ENCODE results near the gene MCCD1.

The MCCD1 gene

GRCh38 chr6:31513456-31514165 is 15.2 kb upstream of the MCCD1 start:
- DNase-seq = no peak

GRCh38 chr6:31521835-31522234 is 6.9 kb upstream of the MCCD1 start:
- no peak for DNase-seq

- no peak for DNase-seq
Measured at GRCh38 chr6:31525553-31525931, 3.2 kb upstream of the MCCD1 start.

GRCh38 chr6:31525932-31526591 is 2.7 kb upstream of the MCCD1 start:
- no peak for DNase-seq

- DNase-seq = no peak
Measured at GRCh38 chr6:31528307-31528777, 420 bp upstream of the MCCD1 start.

- DNase-seq = no peak
Measured at GRCh38 chr6:31529329-31530150, 778 bp downstream of the MCCD1 start.

- no peak for DNase-seq
Measured at GRCh38 chr6:31530659-31531058, 1.9 kb downstream of the MCCD1 start.

- DNase-seq = no peak
Measured at GRCh38 chr6:31531162-31531561, 2.4 kb downstream of the MCCD1 start.

GRCh38 chr6:31531771-31532643 is 3.2 kb downstream of the MCCD1 start:
- no peak for DNase-seq

- DNase-seq = no peak
Measured at GRCh38 chr6:31532644-31533454, 4.1 kb downstream of the MCCD1 start.

GRCh38 chr6:31533455-31533841 is 4.7 kb downstream of the MCCD1 start:
- DNase-seq = no peak

- DNase-seq = no peak
Measured at GRCh38 chr6:31534011-31534410, 5.2 kb downstream of the MCCD1 start.

- no peak for DNase-seq
Measured at GRCh38 chr6:31534521-31535040, 5.8 kb downstream of the MCCD1 start.

- DNase-seq = no peak
Measured at GRCh38 chr6:31535538-31536324, 7.0 kb downstream of the MCCD1 start.

- DNase-seq = no peak
Measured at GRCh38 chr6:31538805-31539400, 10.1 kb downstream of the MCCD1 start.

GRCh38 chr6:31540640-31541039 is 11.9 kb downstream of the MCCD1 start:
- DNase-seq = no peak

- peak in 2 of 4 experiments; percentile 46 to 57 for DNase-seq
Measured at GRCh38 chr6:31541059-31541657, 12.4 kb downstream of the MCCD1 start.

GRCh38 chr6:31541658-31542521 is 13.1 kb downstream of the MCCD1 start, which contains the start of gene DDX39B:
Gene DDX39B, minus strand, starts transcription at chr6:31542003. Its CDS starts 1,471 bp downstream, at chr6:31540532.
- peak; percentile 77 to 89 (median 80) for DNase-seq

- no peak for DNase-seq
Measured at GRCh38 chr6:31543639-31544038, 14.9 kb downstream of the MCCD1 start.
